ENCODE measurements around the gene THAP10.
A peak's percentile ranks its signal among the peaks of the same experiment; 100 is the strongest.

The THAP10 gene

DNA sequence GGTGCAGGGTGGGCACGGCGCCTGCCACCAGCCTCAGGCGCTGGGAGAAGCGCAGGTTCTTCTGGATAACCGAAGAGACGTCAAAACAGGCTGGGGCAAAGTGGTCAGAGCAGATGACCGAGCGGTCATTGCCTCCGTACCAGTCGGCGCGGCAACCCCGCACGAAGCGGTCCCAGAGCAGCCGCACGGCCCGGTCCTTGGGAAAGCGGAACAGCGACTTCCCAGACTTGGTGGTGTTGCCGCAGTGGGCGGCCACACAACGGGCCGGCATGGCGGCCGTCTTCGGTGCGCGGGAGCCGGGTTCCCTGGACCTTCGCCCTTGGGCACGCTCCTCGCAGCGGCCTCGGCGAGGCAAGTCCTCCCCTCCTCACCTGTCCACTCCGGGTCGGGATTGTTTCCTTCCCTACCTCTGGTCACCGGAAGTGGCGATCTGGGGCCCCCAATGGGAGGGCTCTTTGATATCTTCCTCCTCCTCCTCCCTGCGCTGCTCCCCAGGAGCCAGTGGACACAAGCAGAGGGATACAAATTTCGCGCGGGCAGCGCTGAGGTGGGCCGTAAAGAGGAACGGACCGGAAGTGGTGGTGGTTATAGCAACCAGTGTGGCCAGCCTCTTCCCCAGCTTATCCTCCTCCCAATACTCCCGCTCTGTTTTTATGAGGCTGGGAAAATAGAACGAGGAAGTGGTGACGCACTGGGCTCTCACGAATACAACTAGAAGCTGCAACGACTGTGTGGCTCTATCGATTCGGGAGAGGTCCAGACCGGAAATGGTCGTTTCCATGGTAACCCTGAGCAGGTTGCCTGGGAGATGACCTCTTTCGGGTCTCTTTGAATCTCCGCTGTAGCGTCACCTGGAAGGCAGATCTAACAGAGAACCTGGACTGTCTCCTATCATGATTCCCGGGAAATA, at the start of gene THAP10, which contains the start of gene LRRC49:
Gene THAP10, minus strand, starts transcription at position 432 of the 910 bp plus-strand sequence. Its CDS starts 161 bp downstream, at position 271.
Gene LRRC49, plus strand, starts transcription at position 825 of the 910 bp plus-strand sequence. Its CDS starts 69 bp downstream, at position 894.
- Histone ChIP-seq H3K4me3 (ENCODE audit: low read depth, low read length) (peak within 1 kb of the TSS; percentile 65), H3K27me3 (ENCODE audit: insufficient read depth, low read depth, severe bottlenecking) (no peaks in the 10 kb centered on the region), H3K36me3 (no peaks in the 10 kb centered on the region), H3K9me3 (ENCODE audit: severe bottlenecking) (no peaks in the 10 kb centered on the region), H3K27ac (peak within 1 kb of the TSS; percentile 79)
- TF ChIP-seq, protein P1, sequence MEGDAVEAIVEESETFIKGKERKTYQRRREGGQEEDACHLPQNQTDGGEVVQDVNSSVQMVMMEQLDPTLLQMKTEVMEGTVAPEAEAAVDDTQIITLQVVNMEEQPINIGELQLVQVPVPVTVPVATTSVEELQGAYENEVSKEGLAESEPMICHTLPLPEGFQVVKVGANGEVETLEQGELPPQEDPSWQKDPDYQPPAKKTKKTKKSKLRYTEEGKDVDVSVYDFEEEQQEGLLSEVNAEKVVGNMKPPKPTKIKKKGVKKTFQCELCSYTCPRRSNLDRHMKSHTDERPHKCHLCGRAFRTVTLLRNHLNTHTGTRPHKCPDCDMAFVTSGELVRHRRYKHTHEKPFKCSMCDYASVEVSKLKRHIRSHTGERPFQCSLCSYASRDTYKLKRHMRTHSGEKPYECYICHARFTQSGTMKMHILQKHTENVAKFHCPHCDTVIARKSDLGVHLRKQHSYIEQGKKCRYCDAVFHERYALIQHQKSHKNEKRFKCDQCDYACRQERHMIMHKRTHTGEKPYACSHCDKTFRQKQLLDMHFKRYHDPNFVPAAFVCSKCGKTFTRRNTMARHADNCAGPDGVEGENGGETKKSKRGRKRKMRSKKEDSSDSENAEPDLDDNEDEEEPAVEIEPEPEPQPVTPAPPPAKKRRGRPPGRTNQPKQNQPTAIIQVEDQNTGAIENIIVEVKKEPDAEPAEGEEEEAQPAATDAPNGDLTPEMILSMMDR (IDR thresholded peaks at IDR 0.05; ENCODE audit: low read depth, low read length): no peak
- peak; percentile 94 for DNase-seq

DNA sequence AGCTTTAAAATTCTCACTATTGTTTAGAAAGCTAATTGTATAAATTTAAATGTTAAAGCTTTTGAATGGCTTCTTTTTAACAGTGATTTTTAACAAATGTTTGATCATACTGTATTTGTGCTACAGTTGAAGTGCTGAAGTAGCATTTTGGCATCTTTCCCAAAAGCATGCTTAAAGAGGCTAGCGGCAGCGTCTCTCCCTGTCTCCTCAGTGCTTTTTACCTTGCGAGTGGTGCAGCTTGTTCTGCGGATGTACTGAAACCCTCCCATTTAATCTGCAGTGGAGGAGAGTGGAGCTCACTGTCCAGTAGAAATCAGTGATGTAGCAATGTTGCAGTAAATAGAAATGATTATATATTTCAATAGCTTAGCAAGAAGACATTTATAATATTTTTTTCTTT, 44.1 kb upstream of the THAP10 start:
- Histone ChIP-seq H3K27me3 (ENCODE audit: insufficient read depth, low read depth, severe bottlenecking) (no peaks in the 10 kb centered on the region), H3K27ac (no peak overlapping the region), H3K9me3 (ENCODE audit: severe bottlenecking) (no peaks in the 10 kb centered on the region), H3K4me3 (ENCODE audit: low read depth, low read length) (no peak overlapping the region), H3K36me3 (no peaks in the 10 kb centered on the region)
- TF ChIP-seq, protein P1 (IDR thresholded peaks at IDR 0.05; ENCODE audit: low read depth, low read length): no peak
- no peak for DNase-seq

DNA sequence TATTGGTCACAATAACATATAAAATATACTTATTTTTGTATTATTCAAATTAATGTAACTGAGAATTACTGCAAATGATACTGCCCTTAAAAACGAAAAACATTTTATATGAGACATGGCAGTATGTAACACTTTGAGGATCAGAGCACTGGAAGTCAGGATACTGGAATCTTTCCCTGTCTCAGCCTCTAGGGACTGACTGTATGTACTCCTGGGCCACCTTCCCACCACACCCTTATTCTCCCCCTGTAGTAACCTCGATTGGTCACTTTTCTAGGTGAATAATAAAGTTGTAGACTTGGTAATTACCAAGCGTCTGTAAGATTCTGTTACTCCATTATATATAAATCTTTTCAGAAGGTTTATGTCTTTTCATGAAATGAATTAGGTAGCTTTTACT, 43.4 kb upstream of the THAP10 start:
- H3K9me3 ChIP-seq (ENCODE audit: severe bottlenecking): no peaks in the 10 kb centered on the region
- no peak overlapping the region for H3K4me3 ChIP-seq (ENCODE audit: low read depth, low read length)
- no peaks in the 10 kb centered on the region for H3K36me3 ChIP-seq
- no peak for DNase-seq
- TF ChIP-seq, protein P1 (IDR thresholded peaks at IDR 0.05; ENCODE audit: low read depth, low read length): no peak
- H3K27me3 ChIP-seq (ENCODE audit: insufficient read depth, low read depth, severe bottlenecking): no peaks in the 10 kb centered on the region
- H3K27ac ChIP-seq: no peak overlapping the region

DNA sequence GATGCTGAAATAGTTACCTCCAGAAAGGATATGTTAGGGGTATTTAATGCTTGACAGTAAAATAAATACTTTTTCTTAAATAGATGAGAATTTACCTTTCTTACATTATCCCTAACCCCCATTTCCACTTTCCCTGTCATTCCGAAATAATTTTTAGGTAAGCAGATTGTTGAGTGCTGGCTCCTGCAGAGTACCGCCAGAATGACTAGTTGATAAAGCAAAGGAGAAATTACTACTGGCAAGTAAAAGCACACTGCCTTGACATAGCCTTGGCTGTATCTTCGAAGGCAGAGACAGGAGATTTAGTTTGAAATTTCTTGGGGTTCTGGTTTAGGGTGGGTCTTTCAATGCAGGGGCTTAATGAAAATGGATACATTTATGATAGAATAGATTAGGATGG, 41.2 kb upstream of the THAP10 start:
- H3K9me3 ChIP-seq (ENCODE audit: severe bottlenecking): no peaks in the 10 kb centered on the region
- no peaks in the 10 kb centered on the region for H3K36me3 ChIP-seq
- TF ChIP-seq, protein P1 (IDR thresholded peaks at IDR 0.05; ENCODE audit: low read depth, low read length): no peak
- H3K27ac ChIP-seq: no peak overlapping the region
- H3K4me3 ChIP-seq (ENCODE audit: low read depth, low read length): no peak overlapping the region
- no peaks in the 10 kb centered on the region for H3K27me3 ChIP-seq (ENCODE audit: insufficient read depth, low read depth, severe bottlenecking)
- no peak for DNase-seq

DNA sequence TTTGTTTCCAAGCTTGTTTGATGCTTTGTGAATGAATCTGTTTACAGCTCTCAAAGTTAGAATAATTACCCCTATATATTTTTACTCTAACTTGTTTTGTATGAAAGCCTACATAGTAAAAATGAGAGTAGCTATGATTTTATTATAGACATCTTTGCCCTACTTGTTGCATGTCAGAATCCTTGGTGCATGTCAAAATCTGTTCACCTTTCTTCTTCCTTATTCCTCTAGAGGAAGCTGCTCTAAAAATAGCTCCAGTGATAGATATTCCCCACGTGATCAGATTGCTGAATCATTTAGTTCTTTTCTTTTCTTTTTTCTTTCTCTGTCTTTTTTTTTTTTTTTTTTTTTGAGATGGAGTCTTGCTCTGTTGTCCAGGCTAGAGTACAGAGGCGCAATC, 40.2 kb upstream of the THAP10 start:
- Histone ChIP-seq H3K27ac (no peak overlapping the region), H3K27me3 (ENCODE audit: insufficient read depth, low read depth, severe bottlenecking) (no peaks in the 10 kb centered on the region), H3K36me3 (no peaks in the 10 kb centered on the region), H3K9me3 (ENCODE audit: severe bottlenecking) (no peaks in the 10 kb centered on the region), H3K4me3 (ENCODE audit: low read depth, low read length) (no peak overlapping the region)
- no peak for DNase-seq
- TF ChIP-seq, protein P1 (IDR thresholded peaks at IDR 0.05; ENCODE audit: low read depth, low read length): no peak

All from WERI-Rb-1 (cell line).